Brain microvascular endothelial cell (primary cell): ENCODE results near the gene PCDHGC3.

ENCODE experiments used
- DNase-seq: peaks from one replicate; pipeline ENCODE4 v3.0.0-alpha.2; 2020
- H3K27ac ChIP-seq: fragments of 250-450 bp; sonication (Bioruptor Pico); 2 replicates; pipeline ENCODE4 v1.5.1; 2020; ENCODE audit warnings: mild to moderate bottlenecking, moderate library complexity
- H3K27me3 ChIP-seq: fragments of 250-450 bp; sonication (Bioruptor Pico); replicated peaks from 2 replicates; pipeline ENCODE4 v1.5.1; 2020; ENCODE audit warnings: mild to moderate bottlenecking
- H3K36me3 ChIP-seq: fragments of 250-450 bp; sonication (Bioruptor Pico); replicated peaks from 2 replicates; pipeline ENCODE4 v1.5.1; 2020; ENCODE audit warnings: mild to moderate bottlenecking
- H3K4me3 ChIP-seq: 2 replicates; pipeline ENCODE4 v1.5.1; 2011; ENCODE audit warnings: low read depth, mild to moderate bottlenecking, control low read depth, low read length, moderate library complexity
- CTCF ChIP-seq: IDR thresholded peaks from 2 replicates; pipeline ENCODE4 v1.5.1; 2011; ENCODE audit warnings: low read depth, mild to moderate bottlenecking, moderate library complexity, low read length, control low read depth, inconsistent platforms; ENCODE audit errors: missing control alignments
- in situ Hi-C: cut with HindIII; loops from 2 replicates; pipeline ENCODE4 v1.10.0; 2017; ENCODE audit warnings: low sequenced_read_pairs, low pct_ligation_motif_present

The PCDHGC3 gene

DNA sequence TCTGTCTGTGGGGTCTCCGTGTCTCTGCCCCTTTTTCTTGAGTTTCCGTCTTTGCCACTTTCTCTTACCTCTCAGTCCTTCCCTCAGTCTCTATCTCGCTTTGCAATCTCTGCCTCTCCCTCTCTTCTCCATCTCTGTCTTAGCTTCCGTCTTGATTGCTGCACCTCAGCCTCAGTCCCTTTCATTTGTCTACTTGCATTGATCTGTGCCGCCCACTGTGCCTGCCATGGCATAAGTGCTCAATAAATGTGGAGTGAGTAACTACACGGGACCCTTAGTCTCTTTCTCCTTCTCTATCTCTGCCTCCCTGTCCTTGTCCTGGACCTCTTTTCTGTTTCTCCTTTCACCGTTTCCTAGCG, 19.7 kb downstream of the PCDHGC3 start:
- DNase-seq: no peak
- no peaks in the 10 kb centered on the region for H3K27me3 ChIP-seq
- H3K36me3 ChIP-seq: peaks cover 6% of the 10 kb centered on the region
- no peak overlapping the region for H3K27ac ChIP-seq
- in situ Hi-C loops: no loop called here
- TF ChIP-seq CTCF: no peak
- no peak overlapping the region for H3K4me3 ChIP-seq

DNA sequence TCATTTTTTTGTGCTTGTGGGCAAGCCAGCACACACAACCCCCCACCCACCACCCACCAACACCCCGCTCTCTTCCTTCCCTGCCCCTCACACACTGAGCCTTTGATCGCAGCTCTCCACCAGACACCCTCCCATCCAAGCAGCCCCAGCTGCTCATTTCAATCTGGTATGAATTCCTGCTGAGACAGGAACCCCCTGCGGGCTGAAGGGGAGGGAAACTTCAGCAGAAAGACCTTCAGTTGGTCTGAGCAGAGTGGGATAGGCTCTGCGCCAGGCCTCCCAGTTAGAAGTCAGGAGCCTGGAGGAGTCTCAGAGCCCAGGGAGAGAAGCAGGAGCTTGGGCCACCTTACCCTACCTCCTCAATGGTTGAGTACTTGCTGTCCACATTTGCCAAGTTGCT, 20.3 kb downstream of the PCDHGC3 start:
- in situ Hi-C loops: no loop called here
- Histone ChIP-seq H3K36me3 (peaks cover 6% of the 10 kb centered on the region), H3K27me3 (no peaks in the 10 kb centered on the region)

GRCh38 chr5:141501761-141502160, 26.0 kb downstream of the PCDHGC3 start:
- no peak for DNase-seq
- H3K36me3 ChIP-seq: peaks cover 6% of the 10 kb centered on the region
- H3K27me3 ChIP-seq: no peaks in the 10 kb centered on the region
- H3K4me3 ChIP-seq: no peak overlapping the region
- no peak for TF ChIP-seq CTCF
- in situ Hi-C loops: loop anchor here (25.0 kb wide), 1 partner anchor 89 kb away; the partner anchor contains the start of genes PCDHGA10, PCDHGA11, PCDHGA9 and PCDHGB6
- H3K27ac ChIP-seq: no peak overlapping the region

More for the DNA sequence above, 20.3 kb downstream of the PCDHGC3 start:
- Histone ChIP-seq H3K27ac (peak overlapping the region; percentile 18), H3K4me3 (no peak overlapping the region)
- no peak for TF ChIP-seq CTCF
- DNase-seq: peak; percentile 72

- TF ChIP-seq CTCF: no peak
- Histone ChIP-seq H3K27ac (no peak overlapping the region), H3K36me3 (no peaks in the 10 kb centered on the region), H3K4me3 (no peak overlapping the region), H3K27me3 (no peaks in the 10 kb centered on the region)
- in situ Hi-C loops: loop anchor here (25.0 kb wide), 1 partner anchor 91 kb away; the partner anchor contains the start of genes PCDHGA10, PCDHGA11, PCDHGA9 and PCDHGB6
- no peak for DNase-seq
These were observed 27.9 kb downstream of the PCDHGC3 start for GRCh38 chr5:141503681-141504080.

DNA sequence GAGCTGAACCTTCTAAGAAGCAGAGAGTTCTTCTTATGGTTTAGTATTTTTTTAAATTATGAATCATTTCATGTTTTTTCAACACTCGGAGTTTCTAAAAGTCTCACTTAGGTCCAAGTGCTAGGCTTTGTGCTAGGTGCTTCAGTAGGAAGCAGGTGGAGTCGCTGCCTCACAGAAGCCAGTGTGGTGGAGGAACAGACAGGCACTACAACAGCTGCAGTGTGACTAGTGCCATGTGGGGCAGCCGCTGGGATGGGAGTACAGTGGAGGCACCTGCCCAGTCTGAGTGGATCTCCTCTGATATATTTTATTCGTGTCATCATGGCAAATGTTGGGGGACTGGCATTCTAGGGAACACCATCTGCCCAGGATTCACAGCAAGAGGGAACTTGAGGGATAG, 28.4 kb downstream of the PCDHGC3 start:
- DNase-seq: no peak
- Histone ChIP-seq H3K4me3 (no peak overlapping the region), H3K36me3 (no peaks in the 10 kb centered on the region), H3K27me3 (no peaks in the 10 kb centered on the region), H3K27ac (no peak overlapping the region)
- no peak for TF ChIP-seq CTCF
- in situ Hi-C loops: loop anchor here (25.0 kb wide), 1 partner anchor 92 kb away; the partner anchor contains the start of genes PCDHGA10, PCDHGA11, PCDHGA9 and PCDHGB6
